Fibroblast of skin of left quadriceps (primary cell): ENCODE results near the gene CD248.
"Not testable (repeated sequence)": the region's sequence is repeated elsewhere in the genome, so short reads cannot be mapped to it uniquely, and the experiment has no call there.

ENCODE experiments used
- DNase-seq, 2 experiments: peaks; one replicate each; pipeline ENCODE4 v3.0.0-alpha.2; 2013; ENCODE audit warnings: low read depth in 2 of 2

CD248 gene

DNA sequence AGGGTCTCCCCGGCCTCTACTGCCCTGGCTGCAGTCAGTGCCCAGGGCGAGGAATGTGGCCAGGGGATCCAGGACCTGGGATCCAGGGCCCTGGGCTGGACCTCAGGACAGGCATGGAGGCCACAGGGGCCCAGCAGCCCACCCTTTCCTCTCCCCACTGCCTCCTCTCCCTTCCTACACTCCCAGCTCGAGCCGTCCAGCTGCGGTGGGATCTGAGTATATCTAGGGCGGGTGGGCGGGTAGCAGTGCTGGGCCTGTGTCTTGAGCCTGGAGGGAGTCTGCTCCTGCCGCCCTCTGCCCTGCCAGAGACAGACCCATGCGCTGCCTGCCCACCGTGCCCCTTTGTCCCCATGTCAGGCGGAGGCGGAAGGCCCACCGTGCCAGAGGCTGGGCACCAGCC lies 40.2 kb downstream of the CD248 start:
- not testable (repeated sequence) for DNase-seq

DNA sequence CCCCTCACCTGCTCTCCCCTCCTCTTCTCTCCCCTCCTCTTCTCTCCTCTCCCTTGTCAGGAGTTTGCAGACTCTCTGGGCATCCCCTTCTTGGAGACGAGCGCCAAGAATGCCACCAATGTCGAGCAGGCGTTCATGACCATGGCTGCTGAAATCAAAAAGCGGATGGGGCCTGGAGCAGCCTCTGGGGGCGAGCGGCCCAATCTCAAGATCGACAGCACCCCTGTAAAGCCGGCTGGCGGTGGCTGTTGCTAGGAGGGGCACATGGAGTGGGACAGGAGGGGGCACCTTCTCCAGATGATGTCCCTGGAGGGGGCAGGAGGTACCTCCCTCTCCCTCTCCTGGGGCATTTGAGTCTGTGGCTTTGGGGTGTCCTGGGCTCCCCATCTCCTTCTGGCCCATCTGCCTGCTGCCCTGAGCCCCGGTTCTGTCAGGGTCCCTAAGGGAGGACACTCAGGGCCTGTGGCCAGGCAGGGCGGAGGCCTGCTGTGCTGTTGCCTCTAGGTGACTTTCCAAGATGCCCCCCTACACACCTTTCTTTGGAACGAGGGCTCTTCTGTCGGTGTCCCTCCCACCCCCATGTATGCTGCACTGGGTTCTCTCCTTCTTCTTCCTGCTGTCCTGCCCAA lies 40.7 kb downstream of the CD248 start:
- no peak for DNase-seq

DNA sequence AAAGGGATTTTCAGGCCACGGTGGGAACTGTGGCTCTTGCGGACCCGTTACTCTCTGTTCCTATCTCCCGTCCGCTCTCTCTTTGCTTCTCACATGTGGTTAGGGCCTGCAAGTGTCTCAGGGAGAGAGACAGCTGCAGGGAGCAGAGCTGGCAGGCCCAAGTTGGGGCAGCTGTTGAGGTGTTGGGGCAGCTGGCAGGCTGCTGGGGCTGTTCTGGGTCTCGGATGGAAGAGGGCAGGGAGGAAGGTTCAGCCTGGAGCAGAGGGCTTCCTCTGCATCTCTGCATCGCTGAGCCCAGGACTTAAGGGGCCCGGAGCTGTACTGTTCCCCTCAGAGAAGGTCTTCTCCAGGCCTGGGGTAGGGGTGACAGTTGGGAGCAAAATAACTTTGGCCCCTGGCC lies 41.4 kb downstream of the CD248 start:
- no peak for DNase-seq

- no peak for DNase-seq
Observed at GRCh38 chr11:66274219-66274618, 42.6 kb downstream of the CD248 start.

DNA sequence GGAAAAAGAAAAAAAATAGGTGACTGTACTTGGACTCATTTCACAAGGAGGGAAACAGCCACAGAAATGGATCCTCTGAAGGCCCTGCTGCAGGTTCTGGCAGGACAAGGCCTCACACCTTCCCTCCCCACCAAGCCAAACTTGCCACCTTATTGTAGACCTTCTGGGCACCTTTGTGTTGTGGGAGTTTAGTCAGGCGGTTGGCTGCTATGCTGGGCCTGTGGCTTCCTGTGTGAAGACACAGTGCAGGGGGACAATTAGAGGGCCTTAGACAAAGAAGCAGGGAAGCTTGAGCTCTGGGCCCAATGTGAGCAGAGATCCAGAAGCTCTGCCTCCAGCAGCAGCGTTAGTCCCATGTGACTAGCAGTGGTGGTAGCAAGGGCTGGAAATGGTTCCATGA lies 44.2 kb downstream of the CD248 start:
- DNase-seq: no peak

DNA sequence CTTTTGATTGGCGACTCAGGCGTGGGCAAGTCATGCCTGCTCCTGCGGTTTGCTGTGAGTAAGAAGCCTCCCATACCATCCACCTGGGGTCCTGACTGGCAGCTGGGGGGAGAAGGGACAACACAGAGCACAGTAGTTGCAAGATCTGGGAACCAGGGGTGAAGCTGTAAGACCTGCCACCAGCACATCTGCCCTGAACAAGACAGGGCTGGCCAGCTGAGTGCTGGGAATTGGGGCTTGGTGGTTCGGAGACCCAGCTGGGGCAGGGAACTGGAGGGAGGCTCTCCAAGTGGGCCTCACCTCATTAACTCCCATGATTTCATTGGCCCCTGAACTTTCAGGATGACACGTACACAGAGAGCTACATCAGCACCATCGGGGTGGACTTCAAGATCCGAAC lies 45.0 kb downstream of the CD248 start:
- DNase-seq: no peak

DNA sequence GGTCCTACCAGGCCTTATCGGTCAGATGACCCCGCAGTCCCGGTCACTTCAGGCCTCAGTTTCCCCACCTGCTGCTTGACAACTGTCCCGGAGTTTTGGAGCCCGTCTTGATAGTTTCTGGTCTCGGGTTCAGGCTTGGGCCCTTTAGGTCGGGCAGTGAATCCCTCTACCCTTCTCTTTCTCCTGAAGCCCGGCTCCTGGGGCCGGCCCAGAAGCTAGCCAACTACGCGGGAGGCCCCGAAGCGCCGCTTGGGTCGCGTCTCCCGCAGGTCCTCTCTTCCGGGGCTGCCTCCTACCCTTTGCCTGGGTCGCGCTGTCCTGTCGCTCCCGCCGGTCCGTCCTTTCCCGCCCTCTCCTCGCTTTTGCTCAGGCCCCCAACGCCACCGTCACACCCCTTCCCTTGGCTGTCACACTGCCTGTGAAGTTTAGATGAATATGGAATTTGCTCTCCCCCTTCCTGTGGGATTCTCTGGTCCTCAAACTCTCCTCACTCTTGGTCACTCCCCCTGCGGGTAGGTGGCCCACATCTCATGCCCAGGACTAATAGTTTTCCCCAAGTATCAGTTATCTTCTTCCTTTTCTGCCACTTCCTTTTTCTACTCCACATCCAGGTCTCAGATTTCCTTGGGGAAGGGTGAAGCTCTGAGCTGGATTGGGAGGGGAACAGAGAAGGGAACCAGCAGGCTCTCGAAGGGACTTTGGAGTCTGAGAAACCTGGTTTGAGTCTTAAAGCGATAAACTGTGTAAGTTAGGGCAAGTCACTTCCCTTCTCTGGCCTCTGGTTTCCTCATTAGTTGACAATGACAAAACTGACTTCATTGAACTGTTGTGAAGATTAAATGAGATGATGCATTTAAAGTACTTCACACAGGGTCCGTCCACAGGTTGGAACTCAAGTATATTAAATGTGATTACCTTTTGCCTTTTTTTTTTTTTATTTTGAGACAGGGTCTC lies 47.6 kb downstream of the CD248 start:
- DNase-seq: no peak

GRCh38 chr11:66268244-66268951 lies 48.4 kb downstream of the CD248 start, which contains the start of gene RAB1B:
Gene RAB1B (plus strand): TSS chr11:66268639. CDS start chr11:66268680, 41 bp downstream.
- DNase-seq: peak; percentile 99

DNA sequence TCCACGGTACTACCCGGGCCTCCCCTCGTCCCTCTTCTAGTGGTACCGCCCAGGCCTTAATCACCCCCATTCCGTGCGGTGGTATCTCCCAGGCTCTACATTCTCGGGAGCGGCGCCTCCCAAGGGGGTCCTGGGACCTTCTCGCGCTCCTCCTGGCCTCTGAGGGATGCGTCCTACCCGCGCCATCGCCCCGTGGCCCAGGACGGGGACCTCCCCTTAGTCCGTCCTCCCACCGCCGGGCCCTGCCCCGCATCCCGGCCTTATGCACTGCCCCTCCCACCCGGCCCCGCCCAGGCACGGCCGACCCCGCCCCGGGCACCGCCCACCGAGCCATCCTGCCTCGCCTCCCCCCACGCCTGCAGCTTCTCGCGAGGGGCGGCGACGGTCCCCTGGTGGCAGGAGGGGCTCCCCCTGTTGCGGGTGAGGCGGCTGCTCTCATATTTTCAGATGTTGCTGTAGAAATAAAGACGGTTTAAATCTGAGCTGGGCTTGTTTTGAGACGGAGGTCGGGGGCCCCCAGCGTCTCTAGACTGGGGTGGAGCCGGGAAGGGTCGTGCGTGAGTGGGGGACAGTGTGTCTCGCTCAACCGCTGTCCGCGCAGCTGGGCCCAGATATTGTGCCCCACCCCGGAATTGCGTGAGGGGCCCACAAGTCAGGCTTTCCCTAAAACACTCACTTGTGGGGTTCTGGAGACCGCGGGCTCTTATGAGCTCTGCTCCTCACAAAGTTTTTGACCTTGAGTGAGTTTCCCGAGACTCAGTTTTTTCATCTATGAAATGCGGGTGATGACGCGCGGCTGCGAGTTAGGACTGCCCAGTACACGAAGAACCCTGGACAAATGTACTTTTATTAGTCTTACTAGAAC lies 49.2 kb downstream of the CD248 start:
- peak; percentile 75 to 77 for DNase-seq

- DNase-seq: no peak
Observed at GRCh38 chr11:66267039-66267378, 49.8 kb downstream of the CD248 start.

GRCh38 chr11:66266378-66267038 lies 50.3 kb downstream of the CD248 start:
- no peak for DNase-seq

DNA sequence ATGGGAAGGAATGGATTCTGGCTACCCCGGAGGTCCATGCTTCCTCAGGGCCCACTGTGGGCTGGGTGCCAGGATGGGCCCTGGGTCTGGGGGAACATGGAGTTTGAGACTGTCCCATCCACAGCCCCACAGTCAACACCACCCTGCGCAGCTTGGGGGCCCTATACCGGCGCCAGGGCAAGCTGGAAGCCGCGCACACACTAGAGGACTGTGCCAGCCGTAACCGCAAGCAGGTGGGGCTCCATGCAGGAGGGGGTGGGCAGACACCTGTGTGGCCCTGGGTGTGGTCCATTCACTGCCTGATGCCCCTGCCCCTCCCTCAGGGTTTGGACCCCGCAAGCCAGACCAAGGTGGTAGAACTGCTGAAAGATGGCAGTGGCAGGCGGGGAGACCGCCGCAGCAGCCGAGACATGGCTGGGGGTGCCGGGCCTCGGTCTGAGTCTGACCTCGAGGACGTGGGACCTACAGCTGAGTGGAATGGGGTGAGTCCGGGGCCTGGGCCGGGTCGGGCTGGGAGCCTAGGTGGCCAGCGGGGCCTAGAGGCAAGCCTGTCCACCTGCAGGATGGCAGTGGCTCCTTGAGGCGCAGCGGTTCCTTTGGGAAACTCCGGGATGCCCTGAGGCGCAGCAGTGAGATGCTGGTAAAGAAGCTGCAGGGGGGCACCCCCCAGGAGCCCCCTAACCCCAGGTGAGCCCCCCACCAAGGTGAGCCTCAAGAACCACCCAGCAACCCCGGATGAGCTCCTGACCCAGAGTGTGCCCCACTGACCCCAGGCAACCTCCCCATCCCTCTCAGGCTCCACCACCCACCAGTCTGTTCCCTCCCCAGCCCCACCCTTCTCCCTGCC lies 51.1 kb downstream of the CD248 start:
- no peak for DNase-seq

DNA sequence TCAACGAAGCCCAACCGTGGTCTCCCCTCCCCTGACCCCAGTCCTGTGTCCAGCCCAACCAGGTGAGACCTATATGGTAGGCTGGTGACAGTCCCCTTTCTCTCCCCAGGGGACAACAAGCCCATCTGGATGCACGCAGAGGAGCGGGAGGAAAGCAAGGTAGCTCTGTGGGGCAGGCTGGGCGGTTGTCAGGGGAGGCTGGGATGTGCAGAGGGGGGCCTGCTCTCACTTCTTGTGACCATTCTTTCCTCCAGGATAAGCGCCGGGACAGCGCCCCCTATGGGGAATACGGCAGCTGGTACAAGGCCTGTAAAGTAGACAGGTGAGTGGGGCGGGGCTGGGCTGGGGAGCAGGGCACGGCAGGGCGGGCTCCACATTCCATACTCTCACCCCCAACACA lies 51.9 kb downstream of the CD248 start:
- DNase-seq: no peak
